ENCODE data around the gene COQ8A. TPM values are rescaled to one million over a fixed set of nuclear protein-coding genes. Genes with fewer than 3 reads are reported as not detected.

Gene COQ8A
- polyA plus RNA-seq, 2 of the 4 experiments (the other 2 are of a cell fraction), result 10.8 to 12.4 TPM

DNA sequence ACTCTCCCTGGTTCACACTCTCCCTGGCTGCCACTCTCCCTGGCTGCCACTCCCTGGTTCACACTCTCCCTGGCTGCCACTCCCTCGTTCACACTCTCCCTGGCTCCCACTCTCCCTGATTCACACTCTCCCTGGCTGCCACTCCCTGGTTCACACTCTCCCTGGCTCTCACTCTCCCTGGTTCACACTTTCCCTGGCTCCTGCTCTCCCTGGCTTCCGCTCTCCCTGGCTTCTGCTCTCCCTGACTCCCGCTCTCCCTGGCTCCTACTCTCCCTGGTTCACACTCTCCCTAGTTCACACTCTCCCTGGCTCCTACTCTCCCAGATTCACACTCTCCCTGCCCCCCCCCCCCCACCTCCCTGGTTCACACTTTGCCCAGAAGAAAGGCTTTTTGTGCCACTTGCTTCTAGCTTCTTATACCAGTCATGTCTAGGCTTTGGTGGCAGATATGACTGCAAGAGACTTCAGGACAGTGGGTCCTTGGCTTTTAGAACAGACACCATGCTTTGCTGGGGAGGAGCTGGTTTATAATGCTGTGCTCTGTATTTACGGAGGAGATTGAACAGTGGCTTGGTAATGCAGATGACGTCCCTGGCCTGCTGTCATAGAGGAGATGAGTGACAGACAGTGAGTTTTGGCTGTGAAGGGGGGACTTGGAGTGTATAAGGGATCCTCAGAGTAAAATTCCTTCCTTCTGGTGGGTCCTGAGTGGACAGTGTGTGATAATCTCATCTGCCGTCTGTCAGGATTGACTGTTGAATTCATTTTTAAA lies 17.0 kb downstream of the COQ8A start:
- POLR2A ChIA-PET, result no interaction called here
- no peak for FAIRE-seq
- no peak for DNase-seq (ENCODE audit: low read depth in 1 of 2, low spot score in 1 of 2)
- H3K4me1 ChIP-seq, result no peaks in the 10 kb centered on the region
- no peak overlapping the region for H3K27ac ChIP-seq
- no peak for TF ChIP-seq HES2 (IDR thresholded peaks at IDR 0.05)
- TF ChIP-seq CHD2 (IDR thresholded peaks at IDR 0.05; ENCODE audit: low read length, partially characterized antibody), result no peak
- TF ChIP-seq NR3C1 (IDR thresholded peaks at IDR 0.05), result no peak
- TF ChIP-seq RARB (CRISPR knock-in tag; IDR thresholded peaks at IDR 0.05), result no peak
- TF ChIP-seq ATOH8 (CRISPR knock-in tag; IDR thresholded peaks at IDR 0.05; ENCODE audit: low read depth), result no peak
- TF ChIP-seq PHF8 (IDR thresholded peaks at IDR 0.05; ENCODE audit: borderline replicate concordance, low read depth), result no peak
- no peak for TF ChIP-seq RFX5 (IDR thresholded peaks at IDR 0.05)
- no peaks in the 10 kb centered on the region; the same call in 2 of the 3 replicates for H3K9me3 ChIP-seq
- WGBS (ENCODE audit: missing lambda C conversion rate), result 77% methylated on average over 6 of the region's 6 CpGs
- no peak for ATAC-seq
- CTCF ChIA-PET, result interaction anchor here (0.8 kb wide), 1 partner anchor 33 kb away, joined by 3 read pairs; no protein-coding TSS in a partner anchor
- H3K4me3 ChIP-seq, result no peak overlapping the region
- no peak overlapping the region for H3K4me2 ChIP-seq

DNA sequence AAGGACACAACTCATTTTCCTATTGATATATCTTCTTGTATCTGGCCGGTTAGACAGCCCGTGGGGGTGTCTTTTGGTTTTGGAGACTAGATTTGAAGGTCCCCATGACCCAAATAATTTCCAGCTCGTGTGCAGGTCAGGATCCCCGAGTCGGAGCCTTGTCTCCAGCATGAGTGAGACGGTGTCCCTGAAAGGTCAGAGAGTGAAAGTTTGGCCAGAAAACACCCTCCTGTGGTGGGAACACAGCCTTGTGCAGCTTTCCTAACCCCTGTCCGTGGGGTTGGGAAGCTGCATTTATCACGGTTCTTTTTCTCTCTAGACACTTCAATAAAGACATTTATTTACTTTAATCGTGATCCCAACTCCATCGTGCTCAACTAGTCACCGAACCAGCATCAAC lies 17.6 kb downstream of the COQ8A start:
- H3K4me2 ChIP-seq, result no peak overlapping the region
- TF ChIP-seq HOXA7 (CRISPR knock-in tag; IDR thresholded peaks at IDR 0.05), result no peak
- H3K9me3 ChIP-seq, result no peaks in the 10 kb centered on the region; the same call in 2 of the 3 replicates
- H3K4me1 ChIP-seq, result no peaks in the 10 kb centered on the region
- POLR2A ChIA-PET, result no interaction called here
- ATAC-seq, result no peak
- FAIRE-seq, result no peak
- no peak for DNase-seq (ENCODE audit: low read depth in 1 of 2, low spot score in 1 of 2)
- 93% methylated on average over 11 of the region's 11 CpGs for WGBS (ENCODE audit: missing lambda C conversion rate)
- CTCF ChIA-PET, result interaction anchor here (0.8 kb wide), 1 partner anchor 32 kb away, joined by 3 read pairs; no protein-coding TSS in a partner anchor
- H3K4me3 ChIP-seq, result no peak overlapping the region
- H3K27ac ChIP-seq, result no peak overlapping the region

DNA sequence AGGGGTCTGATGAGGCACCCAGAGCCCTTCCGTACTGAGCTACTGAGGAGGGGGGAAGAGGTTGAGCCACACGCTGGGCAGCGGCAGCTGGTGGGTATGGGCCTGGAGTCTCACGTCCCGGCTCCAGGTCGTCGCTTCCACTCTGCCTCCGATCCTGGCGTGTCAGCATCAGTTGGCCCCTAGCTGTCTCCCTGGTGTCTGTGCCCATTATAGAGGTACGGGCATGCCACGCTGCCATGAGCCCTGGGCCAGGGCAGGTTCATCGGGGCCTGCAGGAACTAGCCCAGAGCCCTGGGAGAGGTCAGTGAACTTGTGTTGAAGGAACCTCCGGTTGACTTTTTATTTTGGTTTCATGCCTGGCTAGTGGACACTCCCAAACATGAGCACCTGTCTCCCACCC lies 18.2 kb downstream of the COQ8A start:
- ChIA-PET POLR2A (no interaction called here), CTCF (interaction anchor here (0.8 kb wide), 1 partner anchor 31 kb away, joined by 3 read pairs; no protein-coding TSS in a partner anchor)
- no peak for FAIRE-seq
- no peak for TF ChIP-seq CHD4 (IDR thresholded peaks at IDR 0.05; ENCODE audit: borderline replicate concordance)
- no peak for TF ChIP-seq FOXS1 (CRISPR knock-in tag; IDR thresholded peaks at IDR 0.05)
- no peak for TF ChIP-seq ATOH8 (CRISPR knock-in tag; IDR thresholded peaks at IDR 0.05; ENCODE audit: low read depth)
- TF ChIP-seq RARB (CRISPR knock-in tag; IDR thresholded peaks at IDR 0.05), result no peak
- TF ChIP-seq NPAS2 (CRISPR knock-in tag; IDR thresholded peaks at IDR 0.05; ENCODE audit: borderline replicate concordance), result no peak
- TF ChIP-seq CHD2 (IDR thresholded peaks at IDR 0.05; ENCODE audit: low read length, partially characterized antibody), result no peak
- TF ChIP-seq KDM1A (IDR thresholded peaks at IDR 0.05; ENCODE audit: low read depth), result no peak
- TF ChIP-seq FOSL2 (IDR thresholded peaks at IDR 0.05), result no peak
- no peak for TF ChIP-seq FOSL2 (CRISPR knock-in tag; IDR thresholded peaks at IDR 0.05)
- TF ChIP-seq, protein P1, sequence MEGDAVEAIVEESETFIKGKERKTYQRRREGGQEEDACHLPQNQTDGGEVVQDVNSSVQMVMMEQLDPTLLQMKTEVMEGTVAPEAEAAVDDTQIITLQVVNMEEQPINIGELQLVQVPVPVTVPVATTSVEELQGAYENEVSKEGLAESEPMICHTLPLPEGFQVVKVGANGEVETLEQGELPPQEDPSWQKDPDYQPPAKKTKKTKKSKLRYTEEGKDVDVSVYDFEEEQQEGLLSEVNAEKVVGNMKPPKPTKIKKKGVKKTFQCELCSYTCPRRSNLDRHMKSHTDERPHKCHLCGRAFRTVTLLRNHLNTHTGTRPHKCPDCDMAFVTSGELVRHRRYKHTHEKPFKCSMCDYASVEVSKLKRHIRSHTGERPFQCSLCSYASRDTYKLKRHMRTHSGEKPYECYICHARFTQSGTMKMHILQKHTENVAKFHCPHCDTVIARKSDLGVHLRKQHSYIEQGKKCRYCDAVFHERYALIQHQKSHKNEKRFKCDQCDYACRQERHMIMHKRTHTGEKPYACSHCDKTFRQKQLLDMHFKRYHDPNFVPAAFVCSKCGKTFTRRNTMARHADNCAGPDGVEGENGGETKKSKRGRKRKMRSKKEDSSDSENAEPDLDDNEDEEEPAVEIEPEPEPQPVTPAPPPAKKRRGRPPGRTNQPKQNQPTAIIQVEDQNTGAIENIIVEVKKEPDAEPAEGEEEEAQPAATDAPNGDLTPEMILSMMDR (IDR thresholded peaks at IDR 0.05), result no peak
- no peak for TF ChIP-seq CEBPB (IDR thresholded peaks at IDR 0.05)
- no peak for TF ChIP-seq SREBF2 (IDR thresholded peaks at IDR 0.05)
- no peak for TF ChIP-seq JUNB (IDR thresholded peaks at IDR 0.05)
- TF ChIP-seq HOXB5 (CRISPR knock-in tag; IDR thresholded peaks at IDR 0.05), result no peak
- no peak for TF ChIP-seq TFCP2L1 (CRISPR knock-in tag; IDR thresholded peaks at IDR 0.05)
- TF ChIP-seq MAX (IDR thresholded peaks at IDR 0.05), result no peak
- TF ChIP-seq, protein P2, sequence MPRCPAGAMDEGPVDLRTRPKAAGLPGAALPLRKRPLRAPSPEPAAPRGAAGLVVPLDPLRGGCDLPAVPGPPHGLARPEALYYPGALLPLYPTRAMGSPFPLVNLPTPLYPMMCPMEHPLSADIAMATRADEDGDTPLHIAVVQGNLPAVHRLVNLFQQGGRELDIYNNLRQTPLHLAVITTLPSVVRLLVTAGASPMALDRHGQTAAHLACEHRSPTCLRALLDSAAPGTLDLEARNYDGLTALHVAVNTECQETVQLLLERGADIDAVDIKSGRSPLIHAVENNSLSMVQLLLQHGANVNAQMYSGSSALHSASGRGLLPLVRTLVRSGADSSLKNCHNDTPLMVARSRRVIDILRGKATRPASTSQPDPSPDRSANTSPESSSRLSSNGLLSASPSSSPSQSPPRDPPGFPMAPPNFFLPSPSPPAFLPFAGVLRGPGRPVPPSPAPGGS (IDR thresholded peaks at IDR 0.05), result no peak
- no peak for TF ChIP-seq MAZ (IDR thresholded peaks at IDR 0.05; ENCODE audit: borderline replicate concordance, low read depth, low read length)
- no peak for TF ChIP-seq FOSB (CRISPR knock-in tag; IDR thresholded peaks at IDR 0.05)
- no peaks in the 10 kb centered on the region for H3K4me1 ChIP-seq
- ATAC-seq, result no peak
- H3K4me2 ChIP-seq, result no peak overlapping the region
- H3K4me3 ChIP-seq, result no peak overlapping the region
- 94% methylated on average over 13 of the region's 13 CpGs for WGBS (ENCODE audit: missing lambda C conversion rate)
- H3K27ac ChIP-seq, result no peak overlapping the region
- DNase-seq (ENCODE audit: low read depth in 1 of 2, low spot score in 1 of 2), result no peak
- H3K9me3 ChIP-seq, result no peaks in the 10 kb centered on the region; the same call in 2 of the 3 replicates

All from A549 (cell line).